Measurements from ENCODE around the gene PTPA.
"Not testable (repeated sequence)": the region's sequence is repeated elsewhere in the genome, so short reads cannot be mapped to it uniquely, and the experiment has no call there.

Gene PTPA

DNA sequence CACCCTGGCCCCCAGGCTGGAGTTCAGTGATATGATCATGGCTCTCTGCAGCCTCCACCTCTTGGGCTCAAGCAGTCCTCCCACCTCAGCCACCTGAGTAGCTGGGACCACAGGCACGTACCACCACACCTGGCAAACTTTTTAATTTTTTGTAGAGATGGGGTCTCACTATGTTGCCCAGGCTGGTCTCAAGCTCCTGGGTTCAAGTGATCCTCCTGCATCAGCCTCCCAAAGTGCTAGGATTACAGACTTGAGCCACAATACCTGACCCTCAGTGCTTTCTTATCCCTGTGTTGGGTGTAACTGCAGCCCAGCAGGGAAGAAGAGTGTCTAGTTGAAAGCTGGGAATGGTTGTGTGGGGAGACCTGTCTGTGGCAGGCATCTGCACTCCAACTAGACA, 10.9 kb downstream of the PTPA start:
- POLR2A ChIA-PET (ENCODE audit: low non-redundant PET) = interaction anchor here (0.6 kb wide), 1 partner anchor 27 kb away, joined by 5 read pairs; no protein-coding TSS in a partner anchor
- no peak overlapping the region for H3K27ac ChIP-seq
- no peak for DNase-seq (ENCODE audit: low spot score)
- TF ChIP-seq, protein P1, sequence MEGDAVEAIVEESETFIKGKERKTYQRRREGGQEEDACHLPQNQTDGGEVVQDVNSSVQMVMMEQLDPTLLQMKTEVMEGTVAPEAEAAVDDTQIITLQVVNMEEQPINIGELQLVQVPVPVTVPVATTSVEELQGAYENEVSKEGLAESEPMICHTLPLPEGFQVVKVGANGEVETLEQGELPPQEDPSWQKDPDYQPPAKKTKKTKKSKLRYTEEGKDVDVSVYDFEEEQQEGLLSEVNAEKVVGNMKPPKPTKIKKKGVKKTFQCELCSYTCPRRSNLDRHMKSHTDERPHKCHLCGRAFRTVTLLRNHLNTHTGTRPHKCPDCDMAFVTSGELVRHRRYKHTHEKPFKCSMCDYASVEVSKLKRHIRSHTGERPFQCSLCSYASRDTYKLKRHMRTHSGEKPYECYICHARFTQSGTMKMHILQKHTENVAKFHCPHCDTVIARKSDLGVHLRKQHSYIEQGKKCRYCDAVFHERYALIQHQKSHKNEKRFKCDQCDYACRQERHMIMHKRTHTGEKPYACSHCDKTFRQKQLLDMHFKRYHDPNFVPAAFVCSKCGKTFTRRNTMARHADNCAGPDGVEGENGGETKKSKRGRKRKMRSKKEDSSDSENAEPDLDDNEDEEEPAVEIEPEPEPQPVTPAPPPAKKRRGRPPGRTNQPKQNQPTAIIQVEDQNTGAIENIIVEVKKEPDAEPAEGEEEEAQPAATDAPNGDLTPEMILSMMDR (conservative IDR thresholded peaks at IDR 0.05; ENCODE audit: low read depth) = no peak
- CTCF ChIA-PET = interaction anchor here (0.6 to 3.0 kb wide), 6 partner anchors 9 to 480 kb away, joined by 4 to 12 read pairs (median 4); no protein-coding TSS in a partner anchor

DNA sequence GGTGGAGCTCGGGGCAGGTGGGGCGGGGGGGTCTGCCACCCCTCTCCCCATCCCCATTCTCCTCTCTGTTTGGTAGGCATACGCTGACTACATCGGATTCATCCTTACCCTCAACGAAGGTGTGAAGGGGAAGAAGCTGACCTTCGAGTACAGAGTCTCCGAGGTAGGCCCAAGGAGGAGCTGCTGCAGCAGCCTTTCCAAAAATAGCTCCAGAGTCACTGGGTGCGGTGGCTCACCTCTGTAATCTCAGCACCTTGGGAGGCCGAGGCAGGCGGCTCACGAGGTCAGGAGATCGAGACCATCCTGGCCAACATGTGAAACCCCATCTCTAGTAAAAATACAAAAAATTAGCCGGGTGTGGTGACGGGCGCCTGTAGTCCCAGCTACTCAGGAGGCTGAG, 11.8 kb downstream of the PTPA start:
- POLR2A ChIA-PET (ENCODE audit: low non-redundant PET) = interaction anchor here (0.6 kb wide), 1 partner anchor 28 kb away, joined by 5 read pairs; no protein-coding TSS in a partner anchor
- CTCF ChIA-PET = interaction anchor here (0.6 to 3.0 kb wide), 4 partner anchors 9 to 226 kb away, joined by 3 to 12 read pairs (median 6); no protein-coding TSS in a partner anchor

DNA sequence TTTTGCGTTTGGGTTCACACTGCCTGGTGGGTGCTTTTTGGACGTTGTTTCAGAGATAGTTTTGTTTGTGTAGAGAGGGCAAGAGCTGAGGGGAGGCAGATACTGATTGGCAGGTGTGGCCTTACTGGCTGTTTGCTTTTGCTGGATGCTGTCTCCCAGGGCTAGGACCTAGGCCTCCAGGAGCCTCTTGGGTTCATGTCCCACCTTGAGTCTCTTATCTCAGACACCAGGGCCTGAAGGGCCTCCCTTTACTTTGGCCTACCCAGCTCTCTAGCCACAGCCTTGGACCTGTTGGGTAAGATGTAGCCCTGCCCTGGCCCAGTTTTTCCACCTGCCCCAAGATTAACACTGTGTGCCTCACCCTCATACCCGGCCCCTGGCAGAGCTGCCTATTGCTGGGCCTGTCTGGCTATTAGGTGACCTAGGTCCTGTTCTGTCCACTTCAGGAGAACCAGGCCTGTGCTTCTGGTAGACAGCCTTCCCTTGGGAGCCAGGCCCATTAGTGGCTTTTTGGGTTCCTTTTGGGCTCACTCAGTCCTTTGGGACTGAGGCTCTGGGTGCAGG, 13.4 kb downstream of the PTPA start:
- no peak for DNase-seq (ENCODE audit: low spot score)
- CTCF ChIA-PET = interaction anchor here (0.6 to 6.3 kb wide), 4 partner anchors 11 to 243 kb away, joined by 3 to 31 read pairs (median 6); partner anchors contain the start of gene KYAT1
- TF ChIP-seq, protein P1 (conservative IDR thresholded peaks at IDR 0.05; ENCODE audit: low read depth) = no peak
- POLR2A ChIA-PET (ENCODE audit: low non-redundant PET) = no interaction called here
- peak overlapping the region; percentile 45 for H3K27ac ChIP-seq

More for the DNA sequence above, 11.8 kb downstream of the PTPA start:
- DNase-seq (ENCODE audit: low spot score); H3K27ac ChIP-seq: not testable (repeated sequence)

DNA sequence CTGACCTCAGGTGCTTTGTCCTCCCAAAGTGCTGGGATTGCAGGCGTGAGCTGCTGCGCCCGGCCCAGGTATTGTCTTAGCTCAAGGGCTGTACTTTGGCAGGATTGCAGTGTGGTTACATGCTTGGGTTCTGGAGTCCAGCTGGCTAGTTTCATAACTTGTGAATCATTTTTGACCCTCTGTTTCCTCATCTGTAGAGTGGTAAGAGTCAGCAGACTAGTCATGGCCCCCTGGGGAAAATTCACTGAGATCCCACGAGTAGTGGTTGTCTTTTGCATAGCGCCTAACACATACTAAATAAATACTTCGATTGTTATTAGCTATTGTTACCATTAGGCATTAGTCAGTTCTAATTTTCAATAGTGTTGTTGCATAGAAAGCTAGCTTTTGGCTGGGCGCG, 14.3 kb downstream of the PTPA start:
- CTCF ChIA-PET = interaction anchor here (0.6 to 6.3 kb wide), 5 partner anchors 10 to 1781 kb away, joined by 3 to 31 read pairs (median 5); no protein-coding TSS in a partner anchor
- TF ChIP-seq, protein P1 (conservative IDR thresholded peaks at IDR 0.05; ENCODE audit: low read depth) = no peak
- peak overlapping the region; percentile 45 for H3K27ac ChIP-seq
- POLR2A ChIA-PET (ENCODE audit: low non-redundant PET) = interaction anchor here (0.6 kb wide), 1 partner anchor 848 kb away, joined by 3 read pairs; no protein-coding TSS in a partner anchor
- DNase-seq (ENCODE audit: low spot score) = peak; percentile 76

DNA sequence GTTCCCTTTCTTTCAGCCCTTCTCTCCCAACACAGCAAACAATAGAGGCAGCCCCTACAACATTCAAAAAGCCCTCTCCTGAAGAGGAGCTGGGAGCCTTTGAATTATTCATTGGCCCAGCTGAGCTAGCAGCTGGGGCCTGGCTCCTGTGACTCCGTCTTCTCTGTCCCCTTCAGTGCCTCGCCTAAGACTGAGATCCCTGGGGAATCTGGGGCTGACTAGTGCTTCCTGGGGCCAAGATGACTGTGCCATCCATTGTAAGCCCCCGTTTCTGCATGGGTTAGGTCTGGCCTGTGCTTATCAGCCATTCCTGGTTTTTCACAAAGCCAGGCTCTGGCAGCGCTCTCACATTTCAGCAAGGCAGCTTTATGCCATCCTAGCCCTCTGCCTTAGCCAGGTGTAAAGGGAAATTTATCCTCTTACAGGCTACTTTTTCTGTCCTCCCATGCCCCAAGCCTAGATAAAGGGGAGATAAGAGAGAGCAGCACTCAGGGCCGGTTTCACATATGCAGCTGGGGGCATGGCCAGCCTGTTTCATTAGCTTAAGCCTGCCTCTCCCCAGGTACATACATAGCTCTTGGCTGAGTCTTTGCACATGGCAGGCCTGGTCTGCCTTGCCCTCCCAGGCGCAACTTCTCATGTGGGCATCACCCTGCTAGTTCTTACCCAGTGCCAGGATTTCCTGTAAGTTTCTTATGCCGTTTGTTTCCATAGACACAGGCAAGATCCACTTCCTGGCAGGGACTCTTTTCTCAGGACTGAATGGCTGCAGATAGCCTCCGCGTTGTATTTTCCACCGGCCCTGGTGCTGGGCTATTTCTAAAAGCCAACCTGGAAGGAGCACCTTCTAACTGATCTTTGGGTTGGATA, 15.8 kb downstream of the PTPA start:
- ChIA-PET CTCF (interaction anchor here (0.6 to 6.3 kb wide), 4 partner anchors 12 to 653 kb away, joined by 3 to 31 read pairs (median 4); no protein-coding TSS in a partner anchor), POLR2A (ENCODE audit: low non-redundant PET) (no interaction called here)
- DNase-seq (ENCODE audit: low spot score) = no peak
- TF ChIP-seq, protein P1 (conservative IDR thresholded peaks at IDR 0.05; ENCODE audit: low read depth) = no peak
- peak overlapping the region; percentile 11 for H3K27ac ChIP-seq

DNA sequence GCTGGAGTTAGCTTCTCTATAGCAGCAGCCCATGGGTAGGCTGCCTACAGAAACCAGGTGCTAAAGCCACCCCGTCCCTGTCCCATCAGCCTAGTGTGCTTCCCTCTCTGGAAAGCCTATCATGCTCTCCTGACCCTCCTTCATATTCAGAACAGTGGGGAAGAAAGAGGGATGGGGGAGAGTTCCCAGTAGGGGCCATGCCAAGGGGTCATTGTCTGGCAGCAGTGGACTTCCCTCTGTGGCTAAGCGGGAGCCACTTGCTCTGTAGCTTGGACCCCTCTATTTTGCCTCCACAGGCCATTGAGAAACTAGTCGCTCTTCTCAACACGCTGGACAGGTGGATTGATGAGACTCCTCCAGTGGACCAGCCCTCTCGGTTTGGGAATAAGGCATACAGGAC, 17.5 kb downstream of the PTPA start:
- ChIA-PET POLR2A (ENCODE audit: low non-redundant PET) (no interaction called here), CTCF (interaction anchor here (0.7 to 6.3 kb wide), 4 partner anchors 10 to 641 kb away, joined by 4 to 31 read pairs (median 6); partner anchors contain the start of genes KYAT1 and LRRC8A)
- TF ChIP-seq, protein P1 (conservative IDR thresholded peaks at IDR 0.05; ENCODE audit: low read depth) = no peak
- peak overlapping the region; percentile 19; the same call in 1 of the 2 replicates for H3K27ac ChIP-seq
- no peak for DNase-seq (ENCODE audit: low spot score)

DNA sequence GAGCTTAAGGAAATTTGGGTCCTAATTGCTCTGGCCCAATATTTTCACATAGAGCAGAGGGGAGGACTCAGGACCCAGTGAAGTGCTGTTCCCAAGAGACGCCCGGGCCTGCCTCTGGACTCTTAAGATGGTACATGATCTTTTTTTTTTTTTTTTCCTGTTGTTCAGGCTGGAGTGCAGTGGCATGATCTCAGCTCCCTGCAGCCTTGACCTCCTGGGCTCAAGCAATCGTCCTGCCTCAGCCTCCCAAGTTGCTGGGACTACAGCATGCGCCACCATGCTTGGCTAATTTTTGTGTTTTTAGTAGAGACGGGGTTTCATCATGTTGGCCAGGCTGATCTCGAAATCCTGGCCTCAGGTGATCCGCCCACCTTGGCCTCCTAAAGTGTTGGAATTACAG, 19.1 kb downstream of the PTPA start:
- ChIA-PET POLR2A (ENCODE audit: low non-redundant PET) (interaction anchor here (0.7 kb wide), 1 partner anchor 41 kb away, joined by 8 read pairs; no protein-coding TSS in a partner anchor), CTCF (interaction anchor here (0.7 to 6.3 kb wide), 9 partner anchors 9 to 979 kb away, joined by 3 to 31 read pairs (median 4); partner anchors contain the start of gene PTPA)
- DNase-seq (ENCODE audit: low spot score) = not testable (repeated sequence)
- H3K27ac ChIP-seq = peak overlapping the region; percentile 12; the same call in 1 of the 2 replicates
